Stimulated activated naive CD8-positive, alpha-beta T cell treated with anti-CD3 and anti-CD28 coated beads, Interleukin-15, Interleukin-2, amounts not matched to agents 100 U/mL and 50 U/mL, for 24 hours (primary cell): Measurements from ENCODE around the gene TKFC.

Experiments used
- ATAC-seq: fragments of 150-1000 bp; cut with Tn5 transposase; one replicate; pipeline ENCODE4 v1.10.0; 2021
- DNase-seq: peaks from one replicate; pipeline ENCODE4 v3.0.0; 2021

The TKFC gene

DNA sequence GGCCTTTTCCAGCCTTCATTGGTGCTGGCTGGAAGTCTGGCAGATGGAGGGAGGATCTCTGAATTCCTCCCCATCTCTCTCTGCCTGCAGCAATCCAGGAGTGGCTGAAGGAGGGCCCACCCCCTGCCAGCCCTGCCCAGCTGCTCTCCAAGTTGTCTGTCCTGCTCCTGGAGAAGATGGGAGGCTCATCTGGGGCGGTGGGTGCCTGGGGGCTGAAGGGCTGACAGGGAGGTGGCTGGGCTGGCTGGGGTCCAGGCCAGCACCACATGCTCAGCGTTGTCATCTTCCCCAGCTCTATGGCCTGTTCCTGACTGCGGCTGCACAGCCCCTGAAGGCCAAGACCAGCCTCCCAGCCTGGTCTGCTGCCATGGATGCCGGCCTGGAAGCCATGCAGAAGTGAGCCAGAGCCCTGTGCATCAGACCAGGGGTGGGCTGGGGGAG, 12.2 kb downstream of the TKFC start:
- DNase-seq (no peak), ATAC-seq (no peak)

DNA sequence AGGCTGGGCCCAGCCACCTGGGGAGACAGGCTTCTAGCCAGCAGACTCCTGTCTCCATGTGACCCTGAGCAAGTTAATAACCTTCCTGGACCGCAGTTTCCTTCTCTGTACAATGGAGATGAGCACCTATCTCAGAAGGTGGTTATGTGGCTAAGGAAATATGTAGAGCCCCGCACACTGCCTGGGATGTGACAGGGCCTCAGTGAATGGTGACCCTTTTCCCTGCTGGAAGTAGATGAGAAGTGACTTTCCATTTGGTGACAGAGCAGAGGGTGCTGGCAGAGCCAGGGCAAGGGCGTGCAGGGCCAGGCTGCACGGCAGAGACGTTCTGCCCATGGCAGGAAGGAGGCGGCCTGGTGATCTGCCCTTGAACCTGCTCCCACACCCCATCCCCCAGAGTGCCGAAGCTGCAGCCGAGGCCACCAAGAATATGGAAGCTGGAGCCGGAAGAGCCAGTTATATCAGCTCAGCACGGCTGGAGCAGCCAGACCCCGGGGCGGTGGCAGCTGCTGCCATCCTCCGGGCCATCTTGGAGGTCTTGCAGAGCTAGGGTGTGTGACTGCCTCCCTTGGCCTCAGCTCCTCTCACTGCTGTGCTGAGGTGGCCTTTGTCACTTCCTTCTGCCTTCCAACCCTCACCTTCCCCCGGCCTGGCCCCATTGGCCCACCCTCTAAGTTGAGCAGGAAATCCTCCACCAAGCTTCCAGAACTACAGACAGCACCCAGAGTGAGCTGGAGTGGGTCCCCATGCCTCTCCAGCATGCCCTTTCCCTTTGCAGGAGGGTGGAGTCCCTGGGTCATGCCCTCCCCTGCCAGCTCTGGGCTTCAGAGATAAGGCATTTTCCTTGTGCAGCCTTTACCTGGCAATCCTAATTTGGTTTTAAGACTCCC, 13.2 kb downstream of the TKFC start:
- DNase-seq (no peak), ATAC-seq (no peak)

DNA sequence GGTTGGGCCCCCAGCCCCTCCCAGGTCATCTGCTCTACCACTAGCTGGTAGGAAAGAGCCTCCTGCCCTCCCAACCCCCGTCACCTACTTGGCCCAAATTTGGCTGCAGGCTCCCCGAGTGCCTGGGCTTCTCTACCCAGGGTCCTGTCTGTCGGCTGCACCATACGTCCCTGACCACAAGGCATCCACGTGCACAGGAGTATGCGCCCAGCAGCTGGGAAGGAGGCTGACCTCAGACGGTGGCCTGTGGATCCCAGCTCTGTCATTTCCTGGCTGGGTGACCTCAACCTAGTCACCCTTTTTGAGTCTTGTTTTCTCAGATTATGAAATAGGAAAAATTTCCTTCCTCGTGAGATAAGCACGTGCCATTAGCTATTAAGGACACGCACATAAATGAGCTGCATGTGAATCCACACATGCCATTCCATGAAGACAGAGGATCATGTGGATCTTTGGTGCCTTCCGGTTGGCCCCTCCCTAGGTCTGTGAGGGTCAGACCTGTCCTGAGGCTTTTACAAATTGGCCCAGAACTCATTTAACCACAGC, 15.0 kb downstream of the TKFC start:
- ATAC-seq (no peak), DNase-seq (no peak)

DNA sequence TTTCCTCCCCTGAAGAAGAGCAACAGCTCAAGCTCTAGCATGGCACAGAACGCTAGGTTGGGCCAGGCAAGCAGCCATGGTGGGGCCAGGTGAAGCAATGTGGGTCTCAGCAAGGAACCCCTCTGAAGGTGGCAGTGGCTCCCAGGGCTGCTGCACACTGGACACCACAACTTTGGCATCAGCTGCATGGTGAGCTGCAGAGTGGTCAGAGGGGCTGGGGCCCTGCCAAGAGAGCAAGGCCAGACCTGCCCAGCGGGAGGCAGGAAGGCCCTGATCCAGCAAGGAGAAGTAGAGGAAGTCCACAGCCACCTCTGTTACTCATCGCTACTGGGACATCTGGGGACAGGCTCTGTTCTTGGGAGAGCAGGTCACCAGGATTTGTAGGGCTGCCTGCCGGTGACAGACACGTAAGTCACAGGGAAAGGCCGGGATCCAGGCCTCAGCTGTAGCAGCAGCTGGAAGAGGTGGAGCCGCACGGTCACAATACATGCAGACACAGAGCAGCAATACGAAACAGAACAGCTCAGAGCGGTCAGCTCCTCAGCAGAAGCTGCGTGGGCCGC, 16.2 kb downstream of the TKFC start:
- ATAC-seq, result no peak

DNA sequence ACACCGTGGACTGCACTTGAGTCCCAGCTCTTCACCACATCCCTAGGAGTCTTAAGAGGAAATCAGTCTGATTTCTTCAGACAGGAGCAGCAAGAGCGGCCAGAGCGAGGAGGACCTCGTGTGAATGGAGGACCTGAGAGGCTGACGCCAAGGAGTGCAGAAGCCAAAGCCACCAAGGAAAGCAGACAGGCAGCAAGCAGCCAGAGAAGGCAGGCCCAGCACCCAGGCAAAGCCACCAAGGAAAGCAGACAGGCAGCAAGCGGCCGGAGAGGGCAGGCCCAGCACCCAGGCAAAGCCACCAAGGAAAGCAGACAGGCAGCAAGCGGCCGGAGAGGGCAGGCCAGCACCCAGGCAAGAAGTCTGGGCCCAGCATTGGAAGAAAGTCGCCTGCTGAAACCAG, 16.9 kb downstream of the TKFC start:
- ATAC-seq (no peak), DNase-seq (no peak)

More for the DNA sequence above, 16.2 kb downstream of the TKFC start:
- no peak for DNase-seq

DNA sequence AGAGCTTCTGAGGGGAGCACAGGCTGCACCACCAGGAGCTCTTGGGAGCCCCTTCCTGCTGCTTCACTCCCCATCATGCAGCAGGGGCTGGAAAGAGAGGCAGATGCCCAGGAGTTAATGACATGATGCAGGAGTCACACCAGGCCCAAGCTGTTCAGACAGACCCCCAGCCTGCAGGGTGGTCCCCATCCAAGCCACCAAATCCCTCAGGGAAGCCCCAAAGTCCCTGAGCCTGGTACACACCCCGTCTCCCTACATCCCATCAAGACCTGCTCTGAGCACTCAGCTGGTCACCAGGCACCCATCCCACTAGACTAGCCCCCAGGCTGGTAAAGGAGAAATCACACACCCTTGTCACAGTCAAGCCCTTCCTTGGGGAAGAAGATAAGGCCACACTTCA, 17.3 kb downstream of the TKFC start:
- DNase-seq (no peak), ATAC-seq (no peak)

DNA sequence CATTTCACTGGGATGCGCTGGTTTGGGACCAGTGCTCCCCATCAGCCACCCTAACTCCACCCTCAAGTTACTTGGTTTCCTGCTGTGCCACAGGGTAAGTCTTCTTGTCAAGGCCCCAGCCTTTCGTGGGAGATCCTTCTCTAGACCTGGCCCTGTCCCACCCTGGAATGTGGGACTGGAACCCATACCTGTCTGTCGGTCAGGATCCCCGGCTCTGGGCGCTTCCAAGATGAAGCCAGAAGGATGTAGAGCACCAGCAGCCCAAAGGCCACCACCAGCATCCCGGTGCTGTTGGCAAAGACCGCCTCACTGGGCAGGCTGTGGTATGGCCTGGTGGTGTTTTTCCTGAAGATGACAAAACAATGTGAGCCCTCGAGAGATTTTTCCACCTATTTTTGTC, 17.8 kb downstream of the TKFC start:
- DNase-seq (no peak), ATAC-seq (no peak)

DNA sequence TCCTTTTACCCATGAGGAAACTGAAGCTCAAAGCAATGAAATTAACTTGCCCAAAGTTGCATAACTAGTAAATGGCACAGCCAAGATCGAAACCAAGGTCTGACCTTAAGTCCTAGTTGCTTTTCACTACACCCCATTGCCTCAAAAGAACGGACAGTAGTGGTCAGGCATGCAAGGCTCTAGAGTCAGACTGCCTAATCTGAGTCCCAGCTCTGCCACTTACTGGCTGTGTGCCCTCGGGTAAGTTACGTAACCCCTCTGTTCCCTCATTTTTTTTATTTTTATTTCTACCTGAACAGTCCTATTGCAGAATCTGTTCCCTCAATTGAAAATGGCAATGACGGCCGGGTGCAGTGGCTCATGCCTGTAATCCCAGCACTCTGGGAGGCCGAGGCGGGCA, 19.0 kb downstream of the TKFC start:
- ATAC-seq, result no peak
- DNase-seq, result no peak

DNA sequence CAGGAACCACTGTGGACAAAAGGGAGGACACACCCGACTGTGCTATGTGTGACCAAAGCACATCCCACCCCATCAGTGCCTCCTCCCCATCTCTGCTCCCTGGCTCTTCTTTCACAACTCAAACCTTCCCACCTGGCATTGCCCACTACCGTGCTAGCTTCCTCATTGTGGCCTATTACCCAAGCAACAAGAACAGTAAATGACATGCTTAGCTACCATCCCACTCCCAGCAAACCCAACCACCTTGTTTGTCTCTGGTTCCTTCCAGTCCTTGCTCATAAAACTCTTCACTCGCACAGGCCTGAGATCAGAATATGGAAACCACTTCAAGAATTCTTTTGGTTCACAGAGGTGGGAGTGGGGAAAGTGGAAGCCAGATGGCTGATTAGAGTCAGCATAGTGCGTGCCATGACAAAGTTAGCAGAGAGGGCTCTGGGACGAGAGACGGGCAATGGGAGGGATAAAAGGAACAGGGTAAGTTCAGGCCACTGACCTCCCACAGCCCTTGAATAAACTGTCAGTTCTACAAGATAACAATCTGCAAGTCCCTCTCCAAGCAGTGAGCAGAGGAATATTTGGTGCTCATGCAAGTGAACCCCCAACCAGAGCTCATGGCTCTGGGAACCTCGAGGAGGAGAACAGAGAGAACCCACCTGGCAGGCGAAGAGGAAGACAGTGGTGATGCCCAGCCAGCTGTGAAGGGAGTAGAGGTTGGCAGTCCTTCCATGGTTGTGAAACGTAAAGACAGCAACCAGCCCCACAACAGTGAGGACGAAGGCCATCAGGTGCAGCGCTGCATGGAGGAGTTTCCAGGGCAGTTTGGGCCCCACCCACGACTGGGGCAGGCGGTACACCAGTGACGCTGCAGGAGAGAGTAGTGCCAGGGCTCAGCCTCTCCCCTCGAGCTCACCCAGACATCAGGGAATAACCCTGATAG, 20.4 kb downstream of the TKFC start:
- DNase-seq (no peak), ATAC-seq (no peak)

DNA sequence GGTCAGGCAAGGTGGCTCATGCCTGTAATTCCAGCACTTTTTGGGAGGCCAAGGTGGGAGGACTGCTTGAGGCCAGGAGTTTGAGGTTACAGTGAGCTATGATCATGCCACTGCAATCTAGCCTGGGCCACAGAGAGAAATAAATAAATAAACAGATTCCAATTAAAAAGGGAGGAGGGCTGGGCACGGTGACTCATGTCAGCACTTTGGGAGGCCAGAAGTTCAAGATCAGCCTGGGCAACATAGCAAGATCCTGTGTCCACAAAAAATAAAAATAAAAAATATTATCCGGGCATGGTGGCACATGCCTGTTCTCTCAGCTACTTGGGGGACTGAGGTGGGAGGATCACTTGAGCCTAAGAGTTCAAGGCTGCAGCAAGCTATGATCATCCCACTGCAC, 21.2 kb downstream of the TKFC start:
- no peak for DNase-seq

DNA sequence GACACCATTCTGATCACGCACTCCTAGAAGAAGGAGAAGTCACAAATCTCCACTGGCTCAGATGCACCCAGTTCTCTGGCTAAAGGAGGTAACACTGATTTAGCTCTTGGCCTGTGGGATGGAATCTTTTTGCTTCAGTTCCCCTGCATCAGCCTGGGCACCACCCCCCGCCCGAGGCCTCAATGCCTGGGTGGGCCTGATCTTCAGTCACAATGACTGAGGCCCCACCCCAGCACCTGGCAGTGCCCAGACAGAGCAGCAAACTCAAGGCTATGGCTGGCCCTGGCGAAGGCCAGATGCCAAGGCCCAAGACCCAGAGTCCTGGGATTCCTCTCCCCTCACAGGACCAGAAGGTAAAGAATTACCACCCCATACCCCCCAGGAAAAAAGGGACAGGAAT, 23.7 kb downstream of the TKFC start:
- no peak for ATAC-seq
- DNase-seq, result peak; percentile 26

More for the DNA sequence above, 21.2 kb downstream of the TKFC start:
- no peak for ATAC-seq

DNA sequence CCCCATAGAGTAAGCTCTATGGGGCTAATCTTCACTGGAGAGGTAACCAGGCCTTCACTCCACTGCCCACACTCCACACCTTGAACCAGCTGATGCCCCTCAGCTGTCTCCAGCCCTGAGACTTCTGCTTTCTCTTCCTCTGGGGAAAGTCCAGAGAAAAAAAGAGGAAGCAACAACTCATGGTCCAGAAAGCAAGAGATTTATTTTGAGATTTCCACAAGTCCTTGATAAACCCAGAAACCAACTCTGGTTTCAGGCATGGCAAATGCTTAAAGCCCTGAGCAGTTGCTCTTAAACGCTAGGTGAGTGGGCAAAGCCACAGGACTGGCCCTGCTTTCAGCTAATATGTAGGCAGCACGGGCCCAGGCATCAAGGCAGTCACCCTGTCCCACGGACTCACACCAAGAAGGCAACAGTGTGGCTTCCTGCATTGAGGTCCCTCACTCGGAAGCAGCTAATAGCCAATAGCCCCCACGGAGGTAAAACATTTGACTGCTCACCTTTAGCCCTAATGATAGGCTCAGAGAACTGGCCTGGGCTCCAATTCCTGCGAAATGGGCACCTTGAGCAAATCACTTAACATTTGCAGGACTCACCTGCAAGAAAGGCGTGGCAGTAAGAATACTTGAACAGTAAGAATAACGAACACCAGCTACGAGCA, 24.3 kb downstream of the TKFC start:
- ATAC-seq (no peak), DNase-seq (no peak)

DNA sequence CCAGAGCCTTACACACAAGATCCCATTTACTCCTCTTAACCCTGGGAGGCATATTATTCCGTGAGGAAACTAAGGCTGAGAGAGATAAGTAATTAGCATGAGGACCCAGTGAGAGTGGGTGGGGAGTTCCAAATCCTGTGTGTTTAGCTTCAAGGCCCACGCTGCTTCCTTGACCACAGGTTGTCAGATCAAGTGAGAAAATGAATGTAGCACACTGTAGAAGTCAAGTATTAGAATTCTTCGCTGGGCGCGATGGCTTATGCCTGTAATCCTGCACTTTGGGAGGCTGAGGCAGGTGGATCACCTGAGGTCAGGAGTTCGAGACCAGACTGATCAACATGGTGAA, 24.8 kb downstream of the TKFC start:
- DNase-seq (no peak), ATAC-seq (no peak)

DNA sequence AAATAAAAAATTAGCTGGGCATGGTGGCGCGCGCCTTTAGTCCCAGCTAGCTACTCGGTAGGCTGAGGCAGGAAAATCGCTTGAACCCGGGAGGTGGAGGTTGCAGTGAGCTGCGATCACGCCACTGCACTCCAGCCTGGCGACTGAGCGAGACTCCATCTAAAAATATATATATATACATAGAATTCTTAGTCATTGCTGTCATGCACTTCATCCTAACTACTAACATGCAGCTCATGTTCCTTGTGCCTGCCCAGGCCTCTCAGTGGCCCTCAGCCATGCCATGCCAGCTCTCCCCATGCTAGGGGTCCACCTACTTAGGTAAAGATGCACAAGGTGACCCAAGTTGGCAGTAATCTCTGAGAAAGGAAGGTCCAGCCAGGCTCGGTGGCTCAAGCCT, 25.5 kb downstream of the TKFC start:
- ATAC-seq (no peak), DNase-seq (no peak)

DNA sequence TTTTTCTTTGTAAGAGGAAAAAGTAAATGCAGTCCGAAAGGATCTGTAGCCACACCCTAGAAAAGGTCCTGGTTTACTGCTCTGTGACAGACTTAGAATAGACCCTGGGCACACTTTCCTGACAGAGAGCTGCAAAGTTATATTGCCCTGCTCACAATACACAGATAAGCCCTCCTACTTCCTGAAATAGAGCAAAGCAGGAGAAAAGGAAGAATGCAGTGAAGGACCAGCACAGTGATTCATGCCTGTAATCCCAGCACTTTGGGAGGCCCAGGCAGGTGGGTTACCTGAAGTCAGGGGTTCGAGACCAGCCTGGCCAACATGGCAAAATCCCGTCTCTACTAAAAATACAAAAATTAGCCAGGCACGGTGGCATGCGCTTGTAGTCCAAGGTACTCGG, 26.5 kb downstream of the TKFC start:
- no peak for ATAC-seq
- no peak for DNase-seq

DNA sequence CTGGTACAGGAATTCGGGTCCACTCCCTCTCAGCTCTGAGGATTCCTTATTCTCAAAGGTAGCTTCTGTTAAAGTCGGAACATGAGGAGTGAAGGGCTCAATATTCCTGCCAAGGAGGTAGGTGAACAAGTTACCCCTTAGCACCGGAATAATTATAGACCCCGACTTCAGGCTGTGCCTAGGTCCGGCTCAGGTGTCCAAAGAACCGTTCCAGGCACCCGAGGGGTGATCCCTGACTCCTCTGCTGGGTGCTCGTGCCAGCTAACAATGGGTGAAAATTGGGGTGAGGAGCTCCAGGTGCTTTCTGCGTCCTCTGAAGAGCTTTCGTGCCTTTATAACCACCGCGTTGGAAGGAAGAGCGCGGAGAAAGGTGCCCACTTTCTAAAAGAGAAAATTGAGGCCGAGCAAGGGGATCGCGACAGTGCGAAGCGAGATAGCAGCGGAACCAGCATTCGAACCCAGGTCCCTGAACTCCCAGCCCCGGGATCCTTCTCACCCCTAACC, 28.3 kb downstream of the TKFC start:
- DNase-seq, result no peak
- no peak for ATAC-seq

DNA sequence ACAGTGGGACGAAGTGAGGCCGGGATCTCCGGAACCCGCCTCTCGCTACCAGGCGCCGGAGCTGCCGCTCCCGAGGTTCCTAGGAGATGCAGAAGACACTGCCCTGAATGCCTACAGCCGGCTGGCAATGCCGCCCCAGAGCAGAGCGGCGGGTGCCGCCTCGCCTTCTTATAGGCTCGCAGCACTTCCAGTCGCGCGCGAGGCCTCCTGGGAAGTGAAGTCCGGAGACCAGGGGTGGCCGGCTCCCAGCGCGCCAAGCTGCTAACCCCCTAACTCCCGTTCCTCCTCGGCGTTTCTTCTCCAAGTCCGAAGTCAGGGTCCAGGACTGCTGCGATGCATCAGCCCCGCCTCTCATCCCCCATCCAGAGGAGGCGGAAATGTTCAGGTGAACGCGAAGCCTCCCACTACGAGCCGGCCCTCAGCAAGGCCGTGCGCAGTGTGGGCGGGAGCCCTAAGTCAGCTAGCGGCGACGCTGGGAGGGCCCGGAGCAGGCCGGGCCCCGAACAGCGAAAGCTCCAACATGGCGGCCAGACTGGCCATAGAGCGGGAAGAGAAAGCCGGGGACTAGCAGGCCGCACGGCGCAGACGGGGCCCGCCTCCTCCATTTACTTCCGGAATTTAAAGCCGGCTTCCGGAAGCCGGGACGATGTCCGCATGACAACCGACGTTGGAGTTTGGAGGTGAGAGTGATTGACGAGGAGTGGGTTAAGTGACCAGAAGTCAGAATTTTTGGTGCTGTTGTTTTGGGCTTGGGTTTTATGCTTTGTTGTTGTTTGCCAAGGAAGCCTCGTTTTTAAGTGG, 28.9 kb downstream of the TKFC start, which contains the start of the genes CYB561A3 and TMEM138:
TSS of gene CYB561A3 (minus strand) at position 142 of the 801 bp plus-strand sequence. CDS start 5,169 bp downstream, outside the sequence.
TSS of gene TMEM138 (plus strand) at position 634 of the 801 bp plus-strand sequence. CDS start 2,017 bp downstream, outside the sequence.
- peak; percentile 91 for DNase-seq
- ATAC-seq, result peak; percentile 98

DNA sequence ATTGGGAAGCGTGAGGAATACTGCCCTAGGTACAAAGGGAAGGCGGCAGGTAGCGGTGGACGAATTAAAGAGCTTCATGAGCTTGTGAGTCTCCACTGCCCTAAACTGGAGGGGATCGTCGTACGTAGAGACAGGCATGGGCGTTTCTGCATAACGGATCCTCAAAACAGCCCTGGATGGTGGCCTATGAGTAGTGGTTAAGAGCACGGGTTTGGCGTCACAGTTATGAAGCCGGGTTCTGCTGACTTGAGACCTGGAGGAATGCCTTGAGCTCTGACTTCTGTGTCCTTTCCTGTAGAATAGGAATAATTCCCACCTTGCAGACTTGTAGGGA, 29.5 kb downstream of the TKFC start:
- DNase-seq (peak; percentile 21), ATAC-seq (peak; percentile 9)

DNA sequence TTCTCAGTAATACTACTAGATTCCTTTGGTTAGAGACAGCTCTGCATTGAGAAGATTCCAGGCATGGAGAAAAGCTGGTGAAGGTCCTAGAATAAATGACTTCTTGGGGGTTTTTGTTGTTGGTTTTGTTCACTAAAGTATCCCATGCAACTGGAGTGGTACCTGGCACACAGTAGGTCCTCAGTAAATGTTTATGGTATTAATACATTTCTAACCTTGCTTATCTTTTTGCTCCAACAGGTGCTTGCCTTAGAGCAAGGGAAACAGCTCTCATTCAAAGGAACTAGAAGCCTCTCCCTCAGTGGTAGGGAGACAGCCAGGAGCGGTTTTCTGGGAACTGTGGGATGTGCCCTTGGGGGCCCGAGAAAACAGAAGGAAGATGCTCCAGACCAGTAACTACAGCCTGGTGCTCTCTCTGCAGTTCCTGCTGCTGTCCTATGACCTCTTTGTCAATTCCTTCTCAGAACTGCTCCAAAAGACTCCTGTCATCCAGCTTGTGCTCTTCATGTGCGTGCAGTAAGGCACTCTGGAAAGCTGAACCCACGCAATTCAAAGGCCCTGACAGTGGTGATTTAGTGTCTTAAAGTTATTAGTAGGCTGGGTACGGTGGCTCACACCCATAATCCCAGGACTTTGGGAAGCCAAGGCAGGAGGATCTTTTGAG, 31.1 kb downstream of the TKFC start:
- no peak for DNase-seq

DNA sequence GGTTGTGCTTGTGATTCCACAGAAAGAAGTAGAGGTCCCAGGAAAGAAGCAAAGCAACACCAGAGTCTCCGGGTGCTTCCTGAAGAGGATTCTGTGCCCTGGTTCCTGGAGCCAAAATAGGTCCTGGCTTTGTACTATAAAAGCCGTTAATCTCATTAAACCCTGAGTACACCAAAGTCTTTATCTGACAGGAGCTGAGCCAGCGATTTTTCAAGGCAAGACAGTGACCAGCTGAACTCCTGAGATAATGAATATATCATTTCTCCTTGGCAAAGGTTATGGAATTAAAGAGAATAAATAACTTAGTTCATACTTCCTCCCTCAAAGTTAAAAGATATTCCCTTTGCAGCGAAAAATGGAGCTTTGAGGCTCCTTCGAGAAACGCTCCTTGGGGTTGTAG, 34.4 kb downstream of the TKFC start:
- no peak for ATAC-seq
- no peak for DNase-seq

More for the DNA sequence above, 31.1 kb downstream of the TKFC start:
- ATAC-seq, result no peak
